Astrocyte of the cerebellum (primary cell): Measurements from ENCODE around the gene LMO7.
"Not testable (repeated sequence)": the region's sequence is repeated elsewhere in the genome, so short reads cannot be mapped to it uniquely, and the experiment has no call there.

Experiments used
- DNase-seq: peaks from one replicate; pipeline ENCODE4 v3.0.0-alpha.2; 2011; ENCODE audit warnings: low read depth
- H3K4me3 ChIP-seq: 2 replicates; pipeline ENCODE4 v1.5.1; 2011; ENCODE audit warnings: mild to moderate bottlenecking, low read depth, low read length, moderate library complexity
- CTCF ChIP-seq: IDR thresholded peaks from 2 replicates; pipeline ENCODE4 v1.5.1; 2012; ENCODE audit warnings: low read length, low read depth, moderate library complexity, mild to moderate bottlenecking; ENCODE audit errors: missing control alignments
- in situ Hi-C: cut with HindIII; loops from 2 replicates; pipeline ENCODE4 v1.10.0; 2017; ENCODE audit warnings: low sequenced_read_pairs

Gene LMO7

GRCh38 chr13:75721307-75721706 lies 85.2 kb downstream of the LMO7 start:
- no peak for TF ChIP-seq CTCF
- in situ Hi-C loops = no loop called here
- H3K4me3 ChIP-seq = no peak overlapping the region
- DNase-seq = no peak

GRCh38 chr13:75723901-75724300 lies 87.8 kb downstream of the LMO7 start:
- DNase-seq = no peak
- no peak for TF ChIP-seq CTCF
- no peak overlapping the region for H3K4me3 ChIP-seq
- in situ Hi-C loops = no loop called here

GRCh38 chr13:75724752-75725517 lies 88.8 kb downstream of the LMO7 start:
- no peak for DNase-seq
- in situ Hi-C loops = no loop called here
- H3K4me3 ChIP-seq = no peak overlapping the region
- TF ChIP-seq CTCF = no peak

DNA sequence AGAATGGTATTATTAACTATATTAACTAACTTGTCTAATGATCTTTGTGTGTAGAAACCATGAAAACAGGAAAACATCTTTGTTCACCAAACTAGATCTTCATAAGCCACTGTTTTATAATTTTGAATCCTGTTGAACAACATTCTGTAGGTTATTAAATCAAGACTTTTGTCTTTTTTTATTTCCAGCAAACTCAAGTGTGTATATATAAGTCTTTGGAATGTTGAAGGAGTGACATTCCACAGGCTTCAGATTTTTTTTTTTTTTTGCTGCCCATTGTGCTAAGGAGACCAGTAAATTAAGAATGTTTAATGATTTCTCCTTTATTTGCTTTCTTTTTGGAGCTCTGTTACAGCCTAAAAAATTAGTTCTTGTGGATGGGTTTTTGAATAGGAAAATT lies 89.6 kb downstream of the LMO7 start:
- no peak overlapping the region for H3K4me3 ChIP-seq
- no peak for DNase-seq
- no peak for TF ChIP-seq CTCF
- in situ Hi-C loops = no loop called here

- no peak for DNase-seq
- no peak for TF ChIP-seq CTCF
- H3K4me3 ChIP-seq = no peak overlapping the region
- in situ Hi-C loops = no loop called here
Measured at GRCh38 chr13:75726306-75726705, 90.2 kb downstream of the LMO7 start.

DNA sequence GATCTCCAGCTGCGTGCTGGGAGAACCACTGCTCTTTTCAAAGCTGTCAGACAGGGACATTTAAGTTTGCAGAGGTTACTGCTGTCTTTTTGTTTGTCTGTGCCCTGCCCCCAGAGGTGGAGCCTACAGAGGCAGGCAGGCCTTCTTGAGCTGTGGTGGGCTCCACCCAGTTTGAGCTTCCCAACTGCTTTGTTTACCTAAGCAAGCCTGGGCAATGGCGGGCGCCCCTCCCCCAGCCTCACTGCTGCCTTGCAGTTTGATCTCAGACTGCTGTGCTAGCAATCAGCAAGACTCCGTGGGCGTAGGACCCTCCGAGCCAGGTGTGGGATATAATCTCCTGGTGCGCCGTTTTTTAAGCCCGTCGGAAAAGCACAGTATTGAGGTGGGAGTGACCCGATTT lies 97.0 kb downstream of the LMO7 start:
- H3K4me3 ChIP-seq, in situ Hi-C loops, DNase-seq: not testable (repeated sequence)

GRCh38 chr13:75736173-75736572 lies 100.0 kb downstream of the LMO7 start:
- no peak for DNase-seq
- H3K4me3 ChIP-seq = no peak overlapping the region
- in situ Hi-C loops = no loop called here
- no peak for TF ChIP-seq CTCF
